Measurements from ENCODE around the gene APOF. TPM values are rescaled to one million over a fixed set of nuclear protein-coding genes. Genes with fewer than 3 reads are reported as not detected.

The APOF gene
- total RNA-seq, 1 experiment from 2014 or later = not detected

DNA sequence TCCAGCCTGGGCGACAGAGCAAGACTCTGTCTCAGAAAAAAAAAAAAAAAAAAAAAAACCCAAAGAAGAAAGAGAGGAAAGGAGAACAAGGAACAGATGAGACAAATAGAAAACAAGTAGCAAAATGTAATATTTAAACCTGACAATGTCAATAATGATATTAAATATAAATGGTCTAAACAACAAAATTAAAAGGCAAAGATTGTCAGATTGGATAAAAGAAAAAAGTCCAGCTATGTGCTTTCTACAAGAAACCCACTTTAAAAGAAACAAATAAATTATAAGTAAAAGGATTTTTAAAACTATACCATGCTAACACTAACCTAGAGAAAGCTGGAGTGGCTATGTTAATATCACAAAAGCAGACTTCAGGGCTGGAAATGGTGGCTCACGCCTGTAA, 29.7 kb upstream of the APOF start:
- POLR2A ChIA-PET = no interaction called here
- Mint-ChIP-seq H3K4me1 (ENCODE audit: insufficient read depth, unreplicated experiment) (no peaks in the 10 kb centered on the region), H3K36me3 (ENCODE audit: insufficient read depth, unreplicated experiment) (no peaks in the 10 kb centered on the region), H3K27me3 (ENCODE audit: insufficient read depth, unreplicated experiment) (no peaks in the 10 kb centered on the region), H3K9me3 (ENCODE audit: unreplicated experiment) (peaks cover 5% of the 10 kb centered on the region), H3K27ac (ENCODE audit: low read depth, unreplicated experiment) (no peak overlapping the region), H3K4me3 (ENCODE audit: unreplicated experiment) (no peak overlapping the region)
- TF ChIP-seq CTCF (IDR thresholded peaks at IDR 0.05; ENCODE audit: unreplicated experiment) = no peak
- CTCF ChIA-PET = interaction anchor here (0.6 kb wide), 2 partner anchors 49 to 668 kb away, joined by 3 to 5 read pairs; no protein-coding TSS in a partner anchor
- intact Hi-C loops (cut with micrococcal nuclease) = no loop called here
- BruUV-seq (replicated peaks) = no TSS peak
- no peak for DNase-seq (ENCODE audit: unreplicated experiment)

- Mint-ChIP-seq H3K9me3 (ENCODE audit: unreplicated experiment) (peaks cover 5% of the 10 kb centered on the region), H3K4me1 (ENCODE audit: insufficient read depth, unreplicated experiment) (no peaks in the 10 kb centered on the region), H3K27ac (ENCODE audit: low read depth, unreplicated experiment) (no peak overlapping the region), H3K36me3 (ENCODE audit: insufficient read depth, unreplicated experiment) (no peaks in the 10 kb centered on the region), H3K27me3 (ENCODE audit: insufficient read depth, unreplicated experiment) (no peaks in the 10 kb centered on the region), H3K4me3 (ENCODE audit: unreplicated experiment) (no peak overlapping the region)
- intact Hi-C loops (cut with micrococcal nuclease) = no loop called here
- no peak for TF ChIP-seq CTCF (IDR thresholded peaks at IDR 0.05; ENCODE audit: unreplicated experiment)
- ChIA-PET POLR2A (no interaction called here), CTCF (interaction anchor here (0.6 kb wide), 1 partner anchor 50 kb away, joined by 5 read pairs; no protein-coding TSS in a partner anchor)
- BruUV-seq (replicated peaks) = no TSS peak
- DNase-seq (ENCODE audit: unreplicated experiment) = no peak
Measured at GRCh38 chr12:56391721-56392120, 29.1 kb upstream of the APOF start.

DNA sequence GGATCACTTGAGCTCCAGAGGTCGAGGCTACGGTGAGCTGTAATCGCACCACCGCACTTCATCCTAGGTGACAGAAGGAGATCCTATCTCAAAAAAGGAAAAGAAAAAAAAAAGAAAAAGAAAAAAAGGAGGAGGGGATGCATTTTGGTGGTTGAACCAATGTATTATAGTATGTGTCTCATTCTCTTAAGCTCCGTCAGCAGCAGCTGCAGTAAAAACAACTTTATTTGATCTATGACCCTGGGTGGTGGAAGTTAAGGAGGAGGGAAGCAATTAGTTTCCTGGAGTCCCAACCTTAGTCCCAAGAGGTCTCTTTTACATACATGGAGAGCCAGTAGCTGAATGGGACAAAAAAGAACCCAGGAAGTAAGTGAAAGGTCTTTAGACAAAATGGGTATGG, 26.8 kb upstream of the APOF start:
- Mint-ChIP-seq H3K4me3 (ENCODE audit: unreplicated experiment) (no peak overlapping the region), H3K27ac (ENCODE audit: low read depth, unreplicated experiment) (no peak overlapping the region)
- BruUV-seq (replicated peaks) = no TSS peak

GRCh38 chr12:56387152-56387736, 24.6 kb upstream of the APOF start:
- Mint-ChIP-seq H3K4me3 (ENCODE audit: unreplicated experiment) (no peak overlapping the region), H3K27me3 (ENCODE audit: insufficient read depth, unreplicated experiment) (no peaks in the 10 kb centered on the region), H3K36me3 (ENCODE audit: insufficient read depth, unreplicated experiment) (no peaks in the 10 kb centered on the region), H3K27ac (ENCODE audit: low read depth, unreplicated experiment) (no peak overlapping the region), H3K9me3 (ENCODE audit: unreplicated experiment) (peaks cover 5% of the 10 kb centered on the region), H3K4me1 (ENCODE audit: insufficient read depth, unreplicated experiment) (no peaks in the 10 kb centered on the region)
- intact Hi-C loops (cut with micrococcal nuclease) = no loop called here
- CTCF ChIA-PET = interaction anchor here (0.6 kb wide), 1 partner anchor 144 kb away, joined by 3 read pairs; no protein-coding TSS in a partner anchor
- no TSS peak for BruUV-seq (replicated peaks)
- TF ChIP-seq CTCF (IDR thresholded peaks at IDR 0.05; ENCODE audit: unreplicated experiment) = no peak
- DNase-seq (ENCODE audit: unreplicated experiment) = no peak
- POLR2A ChIA-PET = interaction anchor here (0.8 kb wide), 1 partner anchor 74 kb away, joined by 3 read pairs; no protein-coding TSS in a partner anchor

More for the DNA sequence above, 26.8 kb upstream of the APOF start:
- intact Hi-C loops (cut with micrococcal nuclease) = no loop called here
- DNase-seq (ENCODE audit: unreplicated experiment) = no peak
- TF ChIP-seq CTCF (IDR thresholded peaks at IDR 0.05; ENCODE audit: unreplicated experiment) = no peak
- Mint-ChIP-seq H3K27me3 (ENCODE audit: insufficient read depth, unreplicated experiment) (no peaks in the 10 kb centered on the region), H3K36me3 (ENCODE audit: insufficient read depth, unreplicated experiment) (no peaks in the 10 kb centered on the region), H3K4me1 (ENCODE audit: insufficient read depth, unreplicated experiment) (no peaks in the 10 kb centered on the region), H3K9me3 (ENCODE audit: unreplicated experiment) (peaks cover 5% of the 10 kb centered on the region)
- POLR2A ChIA-PET = interaction anchor here (0.6 to 0.7 kb wide), 2 partner anchors 263 to 269 kb away, joined by 3 read pairs; no protein-coding TSS in a partner anchor
- CTCF ChIA-PET = interaction anchor here (0.7 kb wide), 1 partner anchor 47 kb away, joined by 4 read pairs; no protein-coding TSS in a partner anchor
